ENCODE measurements around the gene TGIF2.
"Not testable (repeated sequence)": the region's sequence is repeated elsewhere in the genome, so short reads cannot be mapped to it uniquely, and the experiment has no call there.

Gene TGIF2

GRCh38 chr20:36547186-36548005 lies 26.0 kb upstream of the TGIF2 start:
- DNase-seq = no peak

GRCh38 chr20:36548006-36548315 lies 25.4 kb upstream of the TGIF2 start:
- peak; percentile 40 for DNase-seq

DNA sequence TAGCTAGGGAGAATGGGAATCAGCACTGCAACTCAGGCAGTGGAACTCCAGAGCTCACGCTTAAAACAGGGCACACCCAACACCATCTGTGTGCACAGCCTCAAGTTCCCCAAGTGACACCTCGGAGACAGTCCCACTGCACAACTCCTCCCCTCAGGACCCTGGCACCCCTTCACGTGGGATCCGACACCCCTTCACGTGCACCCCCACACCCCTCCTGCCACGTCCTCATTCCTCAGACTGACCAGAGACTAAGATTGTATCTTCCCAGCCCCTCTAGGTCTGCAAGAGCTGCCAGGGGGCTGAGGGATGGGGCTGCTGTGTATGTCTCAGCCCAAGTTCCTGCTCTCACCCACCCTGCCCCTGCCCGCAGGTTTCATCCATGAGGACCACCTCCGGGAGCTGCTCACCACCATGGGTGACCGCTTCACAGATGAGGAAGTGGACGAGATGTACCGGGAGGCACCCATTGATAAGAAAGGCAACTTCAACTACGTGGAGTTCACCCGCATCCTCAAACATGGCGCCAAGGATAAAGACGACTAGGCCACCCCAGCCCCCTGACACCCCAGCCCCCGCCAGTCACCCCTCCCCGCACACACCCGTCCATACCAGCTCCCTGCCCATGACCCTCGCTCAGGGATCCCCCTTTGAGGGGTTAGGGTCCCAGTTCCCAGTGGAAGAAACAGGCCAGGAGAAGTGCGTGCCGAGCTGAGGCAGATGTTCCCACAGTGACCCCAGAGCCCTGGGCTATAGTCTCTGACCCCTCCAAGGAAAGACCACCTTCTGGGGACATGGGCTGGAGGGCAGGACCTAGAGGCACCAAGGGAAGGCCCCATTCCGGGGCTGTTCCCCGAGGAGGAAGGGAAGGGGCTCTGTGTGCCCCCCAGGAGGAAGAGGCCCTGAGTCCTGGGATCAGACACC lies 24.4 kb upstream of the TGIF2 start:
- DNase-seq = no peak

GRCh38 chr20:36549628-36549941 lies 23.8 kb upstream of the TGIF2 start:
- DNase-seq = no peak

GRCh38 chr20:36549942-36550789 lies 23.2 kb upstream of the TGIF2 start:
- DNase-seq = no peak

GRCh38 chr20:36550790-36551299 lies 22.6 kb upstream of the TGIF2 start:
- no peak for DNase-seq

- DNase-seq = no peak
Measured at GRCh38 chr20:36555248-36555647, 18.1 kb upstream of the TGIF2 start.

- DNase-seq = no peak
Measured at GRCh38 chr20:36562724-36563123, 10.7 kb upstream of the TGIF2 start.

DNA sequence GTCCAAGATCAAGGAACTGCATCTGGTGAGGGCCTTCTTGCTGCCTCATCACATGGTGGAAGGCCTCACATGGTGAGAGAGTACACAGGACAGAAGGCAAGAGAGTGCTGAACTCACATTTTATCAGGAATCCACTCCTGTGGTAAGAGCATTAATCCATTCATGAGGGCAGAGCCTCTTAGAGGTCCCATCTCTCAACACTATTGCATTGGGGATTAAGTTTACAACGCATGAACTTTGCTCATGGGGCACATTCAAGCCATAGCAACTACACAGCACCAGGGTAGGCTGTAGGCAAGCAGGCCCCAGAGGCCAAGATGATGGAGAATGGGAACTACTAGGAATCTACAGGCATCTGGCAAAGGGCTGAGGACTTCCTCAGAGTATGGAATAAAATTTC lies 10.0 kb upstream of the TGIF2 start:
- no peak for DNase-seq

DNA sequence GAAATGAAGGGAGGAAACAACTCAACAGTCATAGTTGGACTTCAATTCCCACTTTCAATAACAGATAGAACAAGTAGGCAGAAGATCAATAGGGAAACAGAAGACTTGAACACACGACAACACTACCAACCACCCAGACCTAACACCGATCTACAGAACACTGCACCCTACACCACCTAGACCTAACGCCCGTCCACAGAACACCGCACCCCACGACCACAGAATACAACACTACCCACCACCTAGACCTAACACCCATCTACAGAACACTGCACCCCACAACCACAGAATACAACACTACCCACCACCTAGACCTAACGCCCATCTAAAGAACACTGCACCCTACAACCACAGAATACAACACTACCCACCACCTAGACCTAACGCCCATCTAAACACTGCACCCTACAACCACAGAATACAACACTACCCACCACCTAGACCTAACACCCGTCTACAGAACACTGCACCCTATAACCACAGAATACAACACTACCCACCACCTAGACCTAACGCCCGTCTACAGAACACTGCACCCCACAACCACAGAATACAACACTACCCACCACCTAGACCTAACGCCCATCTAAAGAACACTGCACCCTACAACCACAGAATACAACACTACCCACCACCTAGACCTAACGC lies 9.2 kb upstream of the TGIF2 start:
- not testable (repeated sequence) for DNase-seq

- not testable (repeated sequence) for DNase-seq
Measured at GRCh38 chr20:36564726-36565121, 8.7 kb upstream of the TGIF2 start.

DNA sequence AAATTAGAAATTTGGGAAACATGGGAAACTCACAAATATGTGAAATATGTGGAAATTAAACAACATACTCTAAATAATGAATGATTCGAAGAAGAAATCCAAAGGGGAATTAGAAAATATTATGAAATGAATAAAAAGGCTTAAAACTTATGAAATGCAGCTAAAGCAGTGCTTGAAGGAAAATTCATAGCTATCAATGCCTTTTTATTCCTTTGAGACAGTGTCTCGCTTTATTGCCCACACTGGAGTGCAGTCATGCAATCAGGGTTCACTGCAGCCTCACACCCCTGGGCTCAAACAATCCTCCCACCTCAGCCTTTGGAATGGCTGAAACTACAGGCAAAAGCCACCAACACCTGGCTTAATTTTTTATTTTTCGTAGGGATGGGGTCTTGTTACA lies 7.9 kb upstream of the TGIF2 start:
- DNase-seq = no peak

DNA sequence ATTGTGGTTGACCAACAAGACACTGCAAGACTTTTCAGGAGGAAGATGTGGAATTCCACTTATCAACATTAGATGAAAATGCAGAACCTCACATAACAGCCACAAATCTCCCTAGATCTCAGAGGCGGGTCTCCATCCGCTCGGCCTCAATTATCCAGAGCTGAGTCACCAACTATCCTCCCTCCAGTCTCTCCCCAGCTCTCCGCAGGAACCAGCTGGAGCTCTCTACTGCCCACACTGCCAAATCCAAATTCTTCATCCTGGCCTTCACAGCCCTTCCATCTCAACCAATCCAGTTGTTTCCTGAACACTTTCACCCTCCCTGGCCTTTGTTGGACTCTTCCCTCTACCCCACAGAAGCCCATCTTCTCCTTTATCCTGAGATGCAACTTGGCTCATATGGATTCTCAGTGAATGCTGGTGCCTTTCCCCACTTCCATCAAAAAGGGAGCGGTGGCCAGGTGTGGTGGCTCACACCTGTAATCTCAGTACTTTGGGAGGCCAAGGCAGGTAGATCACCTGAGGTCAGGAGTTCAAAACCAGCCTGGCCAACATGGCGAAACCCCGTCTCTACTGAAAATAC lies 3.5 kb upstream of the TGIF2 start:
- DNase-seq = no peak

GRCh38 chr20:36571564-36572504 lies 1.6 kb upstream of the TGIF2 start:
- peak; percentile 38 for DNase-seq

- DNase-seq = peak; percentile 80
Measured at GRCh38 chr20:36572701-36573102, 695 bp upstream of the TGIF2 start.

- peak; percentile 53 for DNase-seq
Measured at GRCh38 chr20:36573798-36574365, 485 bp downstream of the TGIF2 start.

DNA sequence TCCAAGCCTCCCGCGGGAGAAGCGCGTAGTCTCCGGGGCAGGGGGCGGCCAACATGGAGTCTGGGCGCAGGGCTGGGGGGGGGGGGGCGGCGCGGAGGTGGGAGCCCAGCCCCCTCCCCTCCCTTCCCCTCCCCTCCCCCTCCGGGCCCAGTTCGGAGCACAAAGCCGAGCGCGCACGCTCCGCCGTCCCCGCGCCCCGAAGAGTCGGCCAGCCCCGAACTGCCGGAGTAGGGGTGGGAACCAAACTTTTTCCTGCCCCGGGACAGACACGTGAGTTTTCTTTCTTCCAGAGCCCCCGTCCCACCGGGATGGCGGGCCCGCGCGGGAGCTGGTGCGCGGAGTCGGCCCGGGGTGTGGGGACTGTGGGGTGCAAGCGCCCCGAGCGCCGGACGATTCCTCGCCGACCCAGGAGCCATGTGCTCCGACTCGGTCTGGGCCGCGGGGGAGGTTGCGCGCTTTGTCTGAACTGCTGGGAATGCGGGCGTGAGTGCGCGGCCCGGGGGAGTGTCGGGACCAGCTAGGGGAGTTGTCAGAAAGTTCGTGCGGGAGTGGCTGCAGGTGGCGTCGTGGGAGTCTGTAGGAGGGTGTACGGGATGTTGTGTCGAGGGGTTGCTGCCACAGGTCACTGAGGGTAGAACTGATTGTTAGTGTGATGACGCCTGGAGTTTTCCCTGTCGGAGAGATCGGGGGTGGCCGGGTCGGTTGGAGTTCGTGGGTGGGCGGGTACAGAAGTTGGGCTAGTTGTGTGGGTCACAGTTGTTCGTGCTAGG lies 1.2 kb downstream of the TGIF2 start:
- peak; percentile 63 for DNase-seq

DNA sequence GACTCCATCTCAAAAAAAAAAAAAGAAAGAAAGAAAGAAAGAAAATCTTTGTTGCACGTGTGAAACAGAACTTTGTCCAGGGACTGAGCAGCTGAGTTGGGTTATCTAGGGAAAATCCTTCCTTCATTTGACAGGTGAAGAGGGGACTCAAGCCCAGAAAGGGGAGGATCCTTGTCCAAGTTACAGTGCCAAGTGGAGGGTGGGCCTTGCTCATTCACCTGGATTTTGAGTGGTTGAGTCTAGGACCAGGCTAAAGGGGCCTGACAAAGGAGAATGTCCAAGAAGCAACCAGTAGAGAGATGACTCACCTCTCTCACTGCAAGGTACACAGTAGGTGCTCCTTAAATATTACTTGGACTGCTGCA lies 2.7 kb downstream of the TGIF2 start:
- DNase-seq = no peak

- no peak for DNase-seq
Measured at GRCh38 chr20:36578356-36579041, 5.1 kb downstream of the TGIF2 start.

All from stimulated activated CD8-positive, alpha-beta memory T cell treated with anti-CD3 and anti-CD28 coated beads, Interleukin-4, amount 100 ng/mL, for 48 hours (primary cell).